C4-2B (cell line): ENCODE data around the gene LYZL1.
A peak's percentile ranks its signal among the peaks of the same experiment; 100 is the strongest.
"Not testable (repeated sequence)": the region's sequence is repeated elsewhere in the genome, so short reads cannot be mapped to it uniquely, and the experiment has no call there.

ENCODE experiments used
- H3K27ac ChIP-seq: fragments of 450-650 bp; 2 replicates; pipeline ENCODE4 v1.5.1; 2017
- CTCF ChIP-seq: fragments of 450-650 bp; conservative IDR thresholded peaks from 2 replicates; pipeline ENCODE4 v1.5.1; 2017; ENCODE audit warnings: mild to moderate bottlenecking
- ZFX ChIP-seq: fragments of 450-650 bp; IDR thresholded peaks from 2 replicates; pipeline ENCODE4 v1.6.1; 2017

LYZL1 gene

GRCh38 chr10:29273478-29273877, 15.4 kb upstream of the LYZL1 start:
- H3K27ac ChIP-seq = no peak overlapping the region
- no peak for TF ChIP-seq CTCF
- no peak for TF ChIP-seq ZFX

- peak overlapping the region; percentile 79 for H3K27ac ChIP-seq
- no peak for TF ChIP-seq ZFX
- no peak for TF ChIP-seq CTCF
These were observed 12.5 kb upstream of the LYZL1 start for GRCh38 chr10:29276251-29276850.

- TF ChIP-seq ZFX = no peak
- TF ChIP-seq CTCF = no peak
- peak overlapping the region; percentile 56; the same call in 1 of the 2 replicates for H3K27ac ChIP-seq
These were observed 11.6 kb upstream of the LYZL1 start for GRCh38 chr10:29277296-29277695.

- H3K27ac ChIP-seq = no peak overlapping the region
- TF ChIP-seq ZFX = no peak
- no peak for TF ChIP-seq CTCF
These were observed 8.9 kb upstream of the LYZL1 start for GRCh38 chr10:29279779-29280487.

GRCh38 chr10:29280488-29280840, 8.4 kb upstream of the LYZL1 start:
- TF ChIP-seq CTCF = no peak
- no peak for TF ChIP-seq ZFX
- no peak overlapping the region for H3K27ac ChIP-seq

- TF ChIP-seq ZFX (no peak), CTCF (no peak)
These were observed 3.2 kb upstream of the LYZL1 start for GRCh38 chr10:29285624-29286051.

GRCh38 chr10:29287635-29288034, 1.2 kb upstream of the LYZL1 start:
- no peak for TF ChIP-seq ZFX
- TF ChIP-seq CTCF = no peak
- no peak overlapping the region for H3K27ac ChIP-seq

More at GRCh38 chr10:29285624-29286051, 3.2 kb upstream of the LYZL1 start:
- no peak overlapping the region for H3K27ac ChIP-seq

GRCh38 chr10:29291561-29291960, 2.7 kb downstream of the LYZL1 start:
- H3K27ac ChIP-seq = not testable (repeated sequence)

- H3K27ac ChIP-seq = not testable (repeated sequence)
These were observed 3.5 kb downstream of the LYZL1 start for GRCh38 chr10:29292406-29292805.
